ENCODE measurements around the gene KNG1.

The KNG1 gene

DNA sequence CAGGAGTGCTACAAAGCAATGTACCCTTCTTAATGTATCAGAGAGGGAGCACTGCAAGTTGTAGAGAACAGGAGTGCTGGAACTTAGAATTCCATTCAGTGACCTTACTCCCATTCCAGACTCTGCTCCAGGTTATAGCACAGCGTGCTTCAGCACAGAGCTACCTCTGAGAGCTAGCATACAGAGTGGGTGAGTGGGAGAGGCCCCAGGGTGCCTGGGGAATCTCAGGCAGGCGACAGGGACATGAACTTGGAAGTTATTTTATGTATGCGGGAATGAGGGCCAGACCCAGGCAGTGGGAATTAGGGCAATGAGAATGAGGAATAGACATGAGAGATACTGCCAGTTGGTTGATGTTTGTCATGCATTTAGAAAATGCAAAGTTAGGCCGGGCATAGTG is 3.7 kb upstream of the KNG1 start:
- H3K4me3 ChIP-seq (ENCODE audit: low read length) = no peak overlapping the region
- no peak for DNase-seq (ENCODE audit: low read depth)
- no peak for TF ChIP-seq CTCF (conservative IDR thresholded peaks at IDR 0.05; ENCODE audit: low read depth, low read length)

DNA sequence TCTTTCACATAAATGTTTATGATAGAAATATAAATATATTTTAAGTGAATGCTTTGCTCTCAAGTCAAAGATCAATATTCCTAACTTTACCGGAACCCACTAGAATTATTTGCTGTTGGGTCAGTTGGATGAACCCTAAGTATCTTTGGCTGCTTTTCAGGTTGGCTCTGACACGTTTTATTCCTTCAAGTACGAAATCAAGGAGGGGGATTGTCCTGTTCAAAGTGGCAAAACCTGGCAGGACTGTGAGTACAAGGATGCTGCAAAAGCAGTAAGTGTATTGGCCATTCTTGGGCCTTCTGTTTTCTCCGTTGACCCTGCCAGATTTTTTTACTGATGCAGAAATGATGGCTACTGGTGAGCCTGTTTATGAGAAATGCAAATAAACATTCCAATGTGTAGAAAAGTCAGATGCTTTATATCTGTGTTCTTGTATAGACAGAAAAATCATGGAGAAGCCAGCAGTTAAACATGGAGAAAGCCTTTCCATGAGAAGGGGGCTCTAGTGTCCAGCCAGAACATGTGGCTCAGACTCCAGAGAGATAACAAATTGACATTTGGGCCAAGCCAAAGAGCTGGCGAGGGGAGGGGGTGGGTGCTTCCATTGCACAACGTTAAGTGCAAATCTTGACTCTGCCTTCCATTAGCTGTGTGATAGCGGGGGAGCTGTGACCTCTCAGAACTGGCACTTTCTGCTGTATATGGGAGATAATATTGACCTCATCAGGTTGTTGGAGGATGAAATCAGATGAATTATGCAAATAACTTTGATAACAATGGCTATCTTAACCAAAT is 3.0 kb downstream of the KNG1 start:
- no peak overlapping the region for H3K4me3 ChIP-seq (ENCODE audit: low read length)
- TF ChIP-seq CTCF (conservative IDR thresholded peaks at IDR 0.05; ENCODE audit: low read depth, low read length) = no peak
- no peak for DNase-seq (ENCODE audit: low read depth)

DNA sequence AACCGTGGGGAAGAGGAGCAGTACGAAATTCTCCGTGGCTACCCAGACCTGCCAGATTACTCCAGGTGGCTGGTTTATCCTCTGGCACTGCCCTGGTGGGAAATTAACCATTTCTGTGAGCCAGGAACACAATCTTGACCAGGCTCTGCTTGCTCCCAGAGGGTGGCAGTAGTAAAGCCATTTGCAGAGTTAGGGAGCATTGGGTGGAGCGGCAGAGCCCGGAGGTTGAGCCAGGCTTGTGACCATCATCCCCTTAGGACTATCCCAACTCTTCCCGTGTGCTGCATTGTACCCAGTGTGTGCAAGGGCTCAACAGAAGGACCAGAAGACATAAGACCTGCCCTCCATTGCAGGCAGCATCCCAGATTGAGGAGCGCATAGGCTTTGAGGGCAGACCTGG is 5.3 kb downstream of the KNG1 start:
- H3K4me3 ChIP-seq (ENCODE audit: low read length) = no peak overlapping the region
- no peak for DNase-seq (ENCODE audit: low read depth)
- peak; percentile 52 for TF ChIP-seq CTCF (conservative IDR thresholded peaks at IDR 0.05; ENCODE audit: low read depth, low read length)

- H3K4me3 ChIP-seq (ENCODE audit: low read length) = no peak overlapping the region
- DNase-seq (ENCODE audit: low read depth) = no peak
- no peak for TF ChIP-seq CTCF (conservative IDR thresholded peaks at IDR 0.05; ENCODE audit: low read depth, low read length)
These were observed 7.8 kb downstream of the KNG1 start for GRCh38 chr3:186724911-186725310.

- TF ChIP-seq CTCF (conservative IDR thresholded peaks at IDR 0.05; ENCODE audit: low read depth, low read length) = no peak
- no peak overlapping the region for H3K4me3 ChIP-seq (ENCODE audit: low read length)
- DNase-seq (ENCODE audit: low read depth) = no peak
These were observed 15.1 kb downstream of the KNG1 start for GRCh38 chr3:186732169-186732766.

- TF ChIP-seq CTCF (conservative IDR thresholded peaks at IDR 0.05; ENCODE audit: low read depth, low read length) = no peak
- no peak for DNase-seq (ENCODE audit: low read depth)
- no peak overlapping the region for H3K4me3 ChIP-seq (ENCODE audit: low read length)
These were observed 25.6 kb downstream of the KNG1 start for GRCh38 chr3:186742618-186743380.

Data from retinal pigment epithelial cell (primary cell).